Peyer's patch (tissue), 4 donors: Measurements from ENCODE around the gene OR4F6.

ENCODE experiments used
- CTCF ChIP-seq, 6 experiments: fragments of 450-650 bp in 4 of 6; fragments of 200-600 bp in 2 of 6; sonication (generic) in 1 of 6; IDR thresholded peaks; one replicate each; pipeline ENCODE4 v1.5.1; 2017 to 2019; ENCODE audit warnings: antibody characterized with exemption in 6 of 6, mild to moderate bottlenecking in 3 of 6, moderate library complexity in 1 of 6
- POLR2A ChIP-seq, 2 donors: fragments of 450-650 bp; IDR thresholded peaks; one replicate each; pipeline ENCODE4 v1.5.1; 2017; ENCODE audit warnings: antibody characterized with exemption in 2 of 2, mild to moderate bottlenecking in 2 of 2, moderate library complexity in 2 of 2

- TF ChIP-seq CTCF (IDR thresholded peaks at IDR 0.05) (no peak), POLR2A (IDR thresholded peaks at IDR 0.05) (no peak)
These were observed 4.1 kb downstream of the OR4F6 start for GRCh38 chr15:101807345-101807945.
